GM21390 (cell line): ENCODE results near the gene AMDHD2.

Experiments used
- ATAC-seq: cut with Tn5 transposase; IDR thresholded peaks from one replicate; pipeline ENCODE4 v1.9.1; 2021; ENCODE audit not compliant: unreplicated experiment

AMDHD2 gene

GRCh38 chr16:2515180-2515851, 4.9 kb upstream of the AMDHD2 start:
- ATAC-seq, result no peak

- no peak for ATAC-seq
Measured at GRCh38 chr16:2516391-2517240, 3.6 kb upstream of the AMDHD2 start.

GRCh38 chr16:2517954-2518605, 2.1 kb upstream of the AMDHD2 start:
- no peak for ATAC-seq

GRCh38 chr16:2518823-2519710, 1.1 kb upstream of the AMDHD2 start:
- no peak for ATAC-seq

GRCh38 chr16:2519711-2520080, 475 bp upstream of the AMDHD2 start:
- no peak for ATAC-seq

- no peak for ATAC-seq
Measured at GRCh38 chr16:2520784-2521531, 787 bp downstream of the AMDHD2 start.

GRCh38 chr16:2523801-2524231, 3.6 kb downstream of the AMDHD2 start:
- ATAC-seq, result no peak

GRCh38 chr16:2524339-2524938, 4.3 kb downstream of the AMDHD2 start:
- ATAC-seq, result no peak

GRCh38 chr16:2526135-2526534, 6.0 kb downstream of the AMDHD2 start:
- no peak for ATAC-seq

- no peak for ATAC-seq
Measured at GRCh38 chr16:2527071-2527783, 7.1 kb downstream of the AMDHD2 start.

- ATAC-seq, result no peak
Measured at GRCh38 chr16:2527784-2528100, 7.6 kb downstream of the AMDHD2 start.

- ATAC-seq, result no peak
Measured at GRCh38 chr16:2528161-2529060, 8.2 kb downstream of the AMDHD2 start.

- ATAC-seq, result no peak
Measured at GRCh38 chr16:2529061-2529931, 9.1 kb downstream of the AMDHD2 start.

- ATAC-seq, result no peak
Measured at GRCh38 chr16:2529961-2530628, 9.9 kb downstream of the AMDHD2 start.

GRCh38 chr16:2530629-2531318, 10.6 kb downstream of the AMDHD2 start:
- no peak for ATAC-seq

- no peak for ATAC-seq
Measured at GRCh38 chr16:2531371-2531695, 11.2 kb downstream of the AMDHD2 start, which contains the start of gene CEMP1. TSS of gene CEMP1 (minus strand) at chr16:2531408. CDS start at chr16:2531073, 335 bp downstream.
